GM19328 (cell line): Measurements from ENCODE around the gene ERMARD.

Experiments
- ATAC-seq: cut with Tn5 transposase; IDR thresholded peaks from one replicate; pipeline ENCODE4 v1.9.1; 2021; ENCODE audit warnings: mild to moderate bottlenecking, moderate library complexity; ENCODE audit not compliant: unreplicated experiment

Gene ERMARD

DNA sequence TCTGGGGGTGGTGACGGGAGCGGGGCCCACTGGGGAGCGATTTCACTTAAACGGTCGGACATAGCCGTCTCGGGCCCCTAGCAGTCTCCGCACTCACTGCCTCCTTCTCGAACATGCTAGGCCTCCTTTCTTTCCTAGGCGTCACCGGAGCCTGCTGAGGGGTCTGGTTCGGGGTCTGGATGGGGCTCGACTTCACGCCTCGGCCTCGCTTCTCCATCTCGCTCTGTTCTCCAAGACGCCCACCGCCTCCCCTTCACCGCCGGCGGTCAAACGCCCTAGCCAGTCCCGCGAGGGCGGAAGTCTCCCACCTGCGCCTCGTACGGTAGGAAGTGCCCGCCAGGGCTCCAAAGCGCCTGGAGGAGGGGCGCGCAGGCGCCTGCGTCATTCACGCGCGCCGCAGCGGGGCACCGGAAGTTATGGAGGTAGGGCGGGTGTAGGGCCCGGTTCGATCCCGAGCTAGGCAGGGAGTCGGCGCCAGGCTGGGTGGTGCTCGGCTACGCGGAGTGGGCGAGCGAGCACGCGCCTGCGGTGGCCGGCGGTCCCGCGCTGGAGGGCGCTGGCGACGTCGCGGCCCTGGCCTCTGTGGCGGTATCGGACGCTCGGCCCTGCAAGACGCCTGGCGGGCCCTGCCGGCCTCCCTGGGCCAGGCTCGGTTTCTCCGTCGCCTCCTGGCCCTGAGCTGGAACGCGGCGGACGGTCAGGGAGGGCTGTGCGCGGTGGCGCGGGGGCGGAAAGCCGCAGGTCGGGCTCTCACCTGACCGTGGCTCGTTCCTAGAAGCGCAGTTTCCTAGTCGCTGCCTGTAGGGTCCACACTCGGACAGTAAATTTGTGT, at the start of gene ERMARD, which contains the start of gene DYNLT2:
ERMARD (plus strand) TSS at position 381 of the 832 bp plus-strand sequence; CDS start at position 417, 36 bp downstream.
DYNLT2 (minus strand) TSS at position 331 of the 832 bp plus-strand sequence; CDS start at position 217, 114 bp downstream.
- peak; percentile 93 for ATAC-seq

DNA sequence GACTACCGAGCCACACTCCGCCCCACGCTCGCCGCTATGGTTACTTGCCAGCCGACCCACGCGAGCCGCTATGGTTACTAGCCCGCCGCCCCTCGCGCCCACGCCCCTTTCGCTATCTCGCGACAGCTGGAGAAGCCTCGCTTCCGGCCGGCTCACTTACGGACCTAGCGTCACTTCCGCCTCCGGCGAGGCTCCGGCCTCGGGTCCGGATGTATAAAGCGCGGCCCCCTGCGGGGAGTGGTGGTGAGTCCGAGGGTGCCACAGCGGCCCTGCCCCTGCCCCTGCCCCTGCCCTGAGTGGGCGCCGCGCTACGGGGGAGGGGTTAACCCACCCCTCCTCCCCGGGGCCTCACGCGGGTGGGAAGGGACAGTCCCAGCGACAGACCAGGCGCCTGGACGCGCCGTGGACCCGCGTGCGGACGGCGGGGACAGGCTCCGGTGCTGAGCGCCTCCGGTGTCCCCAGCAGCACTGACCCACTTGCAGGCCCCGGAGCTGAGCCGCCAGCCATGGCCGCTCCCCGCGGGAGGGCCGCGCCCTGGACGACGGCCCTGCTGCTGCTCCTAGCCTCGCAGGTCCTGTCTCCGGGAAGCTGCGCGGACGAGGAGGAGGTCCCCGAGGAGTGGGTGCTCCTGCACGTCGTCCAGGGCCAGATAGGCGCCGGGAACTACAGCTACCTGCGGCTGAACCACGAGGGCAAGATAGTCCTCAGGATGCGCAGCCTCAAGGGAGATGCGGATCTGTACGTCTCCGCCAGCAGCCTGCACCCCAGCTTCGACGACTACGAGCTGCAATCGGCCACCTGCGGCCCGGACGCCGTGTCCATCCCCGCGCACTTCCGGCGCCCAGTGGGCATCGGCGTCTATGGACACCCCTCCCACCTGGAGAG, 49.2 kb upstream of the ERMARD start, which contains the start of the genes C6orf120 and WDR27:
C6orf120 (plus strand) TSS at position 173 of the 886 bp plus-strand sequence; CDS start at position 507, 334 bp downstream.
WDR27 (minus strand) TSS at position 76 of the 886 bp plus-strand sequence. CDS start 13,024 bp downstream, outside the sequence.
- peak; percentile 93 for ATAC-seq

DNA sequence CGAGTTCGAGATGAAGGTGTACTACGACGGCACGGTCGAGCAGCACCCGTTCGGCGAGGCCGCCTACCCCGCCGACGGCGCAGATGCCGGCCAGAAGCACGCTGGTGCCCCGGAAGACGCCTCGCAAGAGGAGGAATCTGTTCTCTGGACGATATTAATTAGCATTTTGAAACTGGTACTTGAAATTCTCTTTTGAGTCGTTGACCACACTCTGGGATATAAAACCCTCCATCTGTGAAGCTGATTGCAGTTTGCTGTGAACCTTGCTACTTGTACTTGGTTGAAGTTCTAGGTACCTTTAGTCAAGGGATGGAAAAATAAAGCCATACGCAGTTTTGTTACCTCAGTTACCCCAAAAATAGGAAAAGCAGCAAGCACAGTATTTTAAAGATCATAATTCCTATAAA, 48.6 kb upstream of the ERMARD start:
- ATAC-seq = peak; percentile 6

DNA sequence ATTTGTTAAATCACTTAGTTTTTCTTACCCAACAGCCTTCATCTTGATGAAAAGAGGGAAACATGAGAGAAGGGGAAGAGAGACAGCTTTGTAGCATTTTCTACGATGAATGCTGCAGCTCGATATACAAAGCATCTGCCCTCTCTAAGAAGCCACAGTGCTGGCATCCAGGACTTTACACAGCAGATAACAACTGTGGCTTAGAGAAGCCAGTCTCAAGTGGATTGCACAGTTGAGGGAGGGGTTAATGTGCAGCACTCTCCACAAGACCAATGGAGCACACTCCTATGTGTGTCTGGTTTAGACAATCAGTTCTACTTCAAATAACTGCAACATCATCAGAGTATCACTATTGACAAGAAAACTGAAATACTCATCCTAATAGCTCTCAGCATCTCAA, 43.6 kb upstream of the ERMARD start:
- no peak for ATAC-seq

DNA sequence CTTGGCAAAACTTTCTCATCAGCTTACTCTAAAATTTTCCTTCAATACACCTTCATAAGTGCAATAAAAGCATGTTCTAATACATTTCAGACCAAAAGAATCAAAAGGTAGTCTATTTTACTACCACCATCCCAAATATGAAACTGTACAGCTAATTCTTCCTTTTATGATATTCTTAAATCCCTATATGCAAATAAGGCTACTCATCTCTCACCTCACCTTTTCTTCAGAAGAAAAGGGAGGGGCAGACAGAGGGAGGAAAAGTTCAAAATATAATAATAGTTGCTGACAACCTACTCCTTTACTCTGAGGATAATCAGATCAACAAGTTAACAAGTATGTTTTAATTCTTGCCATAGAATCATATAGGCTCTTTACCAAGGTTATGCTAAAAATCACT, 42.1 kb upstream of the ERMARD start:
- ATAC-seq = no peak

DNA sequence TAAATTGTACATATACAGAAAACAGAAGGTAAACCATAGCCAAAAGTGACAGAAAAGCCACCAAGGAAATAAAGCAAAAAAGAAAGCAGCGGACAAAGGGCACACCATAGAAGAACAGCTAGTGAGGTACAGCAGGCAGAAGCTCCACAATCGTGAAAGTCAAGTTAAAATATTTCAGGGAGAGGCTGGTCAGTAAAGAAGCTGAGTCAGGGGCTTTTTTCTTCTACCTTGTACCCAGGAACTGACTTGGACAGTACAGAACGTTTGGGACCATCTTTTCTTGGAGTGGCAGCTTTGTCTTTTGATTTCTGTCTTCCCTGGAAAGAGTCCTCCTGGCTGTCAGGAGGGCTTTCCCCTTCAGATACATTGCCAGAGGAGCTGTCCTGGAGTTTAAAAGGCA, 41.4 kb upstream of the ERMARD start:
- ATAC-seq = no peak

DNA sequence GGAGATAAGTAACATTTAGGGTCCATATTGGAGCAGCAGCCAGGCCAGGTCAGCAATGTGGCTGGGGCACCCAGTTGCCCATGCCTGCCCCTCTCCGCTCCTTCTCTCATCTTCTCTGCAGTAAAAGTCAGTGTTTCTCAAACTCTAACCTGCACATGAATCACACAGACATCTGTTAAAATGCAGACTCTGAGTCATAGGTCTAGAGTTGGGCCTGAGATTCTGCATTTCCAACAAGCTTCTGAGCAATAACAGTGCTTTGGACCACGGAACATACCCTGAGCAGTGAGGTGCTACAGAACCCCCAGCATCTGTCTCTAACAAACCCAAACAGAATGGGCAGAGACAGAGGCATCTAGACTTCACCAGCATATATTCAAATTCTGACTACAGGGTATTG, 37.2 kb upstream of the ERMARD start:
- no peak for ATAC-seq

DNA sequence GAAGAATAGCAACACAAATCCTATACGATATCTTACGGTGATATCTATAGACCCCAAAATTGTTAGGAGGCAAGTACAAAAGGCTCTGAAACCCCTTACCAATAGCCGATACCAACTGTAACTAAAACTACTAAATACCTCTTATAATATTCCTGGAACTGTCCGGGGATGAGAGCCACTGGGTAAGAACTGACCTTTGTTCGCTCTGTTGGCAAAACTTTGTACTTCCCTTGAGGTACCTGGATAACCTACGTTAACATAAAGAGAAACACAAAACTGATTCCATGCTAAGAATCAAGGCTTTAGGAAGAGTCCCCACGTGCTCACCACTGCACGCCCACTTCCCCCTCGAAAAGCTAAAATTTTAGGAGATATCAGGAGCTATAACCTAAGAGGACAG, 36.8 kb upstream of the ERMARD start:
- no peak for ATAC-seq

DNA sequence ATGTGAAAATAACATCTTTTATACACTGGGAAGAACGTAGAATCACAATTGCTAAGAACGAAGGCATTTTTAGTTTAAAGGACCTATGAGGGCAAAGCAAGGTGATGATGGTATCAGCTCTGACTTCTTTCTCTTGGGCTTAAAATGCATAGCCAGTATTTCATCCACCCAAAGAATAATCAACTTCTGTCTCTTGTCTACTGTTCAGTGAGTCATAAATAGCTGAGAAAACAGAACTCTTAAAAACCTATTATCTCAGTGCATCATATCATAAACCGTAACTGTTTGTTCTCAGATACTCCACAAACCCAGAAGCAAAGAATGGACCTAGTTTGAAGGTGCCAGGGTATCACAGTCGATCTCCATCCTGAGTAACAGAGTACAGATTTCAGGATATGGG, 32.3 kb upstream of the ERMARD start:
- ATAC-seq = no peak

DNA sequence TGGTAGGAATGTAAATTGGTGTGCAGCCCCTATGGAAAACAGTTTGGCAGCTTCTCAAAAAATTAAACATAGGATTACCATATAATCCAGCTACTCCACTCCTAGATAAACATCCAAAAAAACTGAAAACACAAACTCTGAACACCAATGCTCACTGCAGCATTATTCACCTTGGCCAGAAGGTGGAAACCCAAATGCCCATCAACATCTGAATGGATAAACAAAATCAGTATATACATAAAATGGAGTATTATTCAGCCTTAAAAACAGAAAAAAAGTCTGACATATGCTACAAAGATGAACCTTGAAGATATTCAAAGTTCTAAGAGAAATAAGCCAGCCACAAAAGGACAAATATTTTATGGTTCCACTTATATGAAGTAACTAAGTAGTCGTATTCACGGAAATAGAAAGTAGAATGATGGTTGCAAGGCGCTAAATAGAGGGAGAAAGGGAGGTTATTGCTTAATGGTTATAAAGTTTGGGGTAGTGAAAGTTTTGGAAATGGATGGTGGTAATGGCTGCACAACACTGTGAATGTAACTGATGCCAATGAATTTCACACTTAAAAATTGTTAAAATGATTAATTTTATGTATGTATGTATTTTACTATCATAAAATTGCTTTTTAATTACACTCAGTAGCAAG, 31.1 kb upstream of the ERMARD start:
- no peak for ATAC-seq

GRCh38 chr6:169722362-169723199, 28.8 kb upstream of the ERMARD start:
- no peak for ATAC-seq

GRCh38 chr6:169723200-169723909, 28.1 kb upstream of the ERMARD start:
- peak; percentile 36 for ATAC-seq

DNA sequence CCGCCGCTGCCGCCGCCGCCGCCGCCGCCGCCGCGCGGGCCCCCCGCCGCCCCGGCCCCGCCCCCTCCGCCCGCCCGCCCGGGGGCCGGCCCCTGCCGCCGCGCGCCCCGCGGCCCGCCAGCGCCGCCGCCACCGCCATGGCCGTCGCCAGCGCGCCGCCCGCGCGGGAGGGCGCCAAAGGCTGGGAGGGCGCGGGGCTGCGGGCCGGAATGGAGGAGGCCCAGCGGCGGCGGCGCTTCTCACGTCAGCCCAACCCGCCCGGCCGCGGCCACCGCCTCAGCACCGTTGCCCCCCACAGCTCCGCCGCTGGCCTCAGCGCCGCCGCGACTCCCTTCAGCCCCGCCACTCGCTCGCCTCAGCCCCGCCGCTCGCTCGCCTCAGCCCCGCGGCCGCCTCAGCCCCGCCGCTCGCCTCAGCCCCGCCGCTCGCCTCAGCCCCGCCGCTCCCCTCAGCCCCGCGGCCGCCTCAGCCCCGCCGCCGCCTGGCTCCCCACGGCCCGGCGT, 27.4 kb upstream of the ERMARD start:
- ATAC-seq = peak; percentile 37

GRCh38 chr6:169724494-169725124, 26.8 kb upstream of the ERMARD start, which contains the start of gene PHF10:
TSS of gene PHF10 (minus strand) at chr6:169724500. CDS start at chr6:169723931, 569 bp downstream.
- peak; percentile 44 for ATAC-seq

GRCh38 chr6:169725125-169726048, 26.0 kb upstream of the ERMARD start:
- no peak for ATAC-seq

GRCh38 chr6:169726049-169726400, 25.4 kb upstream of the ERMARD start:
- no peak for ATAC-seq

DNA sequence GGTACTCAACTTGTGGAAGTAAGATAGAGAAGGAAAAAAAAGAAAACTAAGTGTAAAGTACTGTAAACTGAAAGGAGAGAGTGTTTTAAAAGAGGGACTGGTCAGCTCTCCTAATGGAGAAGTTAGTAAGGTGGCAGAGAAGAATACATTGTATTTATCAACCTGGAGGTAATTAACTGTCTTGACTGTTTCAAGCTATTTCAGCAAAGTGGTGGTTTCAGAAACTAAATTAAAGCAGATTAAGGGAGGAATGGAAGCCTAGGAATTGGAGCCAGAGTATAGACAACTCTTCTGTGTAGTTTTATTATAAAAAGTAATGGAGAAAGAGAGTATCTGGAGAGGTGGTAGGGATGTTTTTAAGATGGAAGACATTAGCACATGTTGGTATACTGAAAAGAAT, 24.5 kb upstream of the ERMARD start:
- ATAC-seq = no peak

DNA sequence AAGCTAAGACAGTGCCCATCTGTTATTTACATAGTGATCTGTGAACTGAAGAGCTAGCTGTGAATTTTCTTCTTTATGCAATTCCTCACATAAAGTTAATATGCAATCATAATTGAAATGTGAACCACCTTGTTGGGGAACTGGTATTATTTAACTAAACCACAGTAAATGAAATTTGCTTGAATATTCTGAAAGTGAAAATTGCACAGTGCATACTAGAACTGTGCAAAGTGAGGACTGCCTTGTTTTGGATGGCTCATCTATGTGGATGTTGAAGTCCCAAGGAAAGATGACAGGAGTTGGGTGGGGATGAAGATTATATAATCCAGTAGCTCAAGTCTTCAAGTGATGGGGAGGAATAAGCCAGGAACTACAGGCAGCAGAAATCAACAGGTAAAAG, 21.5 kb upstream of the ERMARD start:
- ATAC-seq = no peak
